ENCODE data around the gene SAPCD2.

The SAPCD2 gene

DNA sequence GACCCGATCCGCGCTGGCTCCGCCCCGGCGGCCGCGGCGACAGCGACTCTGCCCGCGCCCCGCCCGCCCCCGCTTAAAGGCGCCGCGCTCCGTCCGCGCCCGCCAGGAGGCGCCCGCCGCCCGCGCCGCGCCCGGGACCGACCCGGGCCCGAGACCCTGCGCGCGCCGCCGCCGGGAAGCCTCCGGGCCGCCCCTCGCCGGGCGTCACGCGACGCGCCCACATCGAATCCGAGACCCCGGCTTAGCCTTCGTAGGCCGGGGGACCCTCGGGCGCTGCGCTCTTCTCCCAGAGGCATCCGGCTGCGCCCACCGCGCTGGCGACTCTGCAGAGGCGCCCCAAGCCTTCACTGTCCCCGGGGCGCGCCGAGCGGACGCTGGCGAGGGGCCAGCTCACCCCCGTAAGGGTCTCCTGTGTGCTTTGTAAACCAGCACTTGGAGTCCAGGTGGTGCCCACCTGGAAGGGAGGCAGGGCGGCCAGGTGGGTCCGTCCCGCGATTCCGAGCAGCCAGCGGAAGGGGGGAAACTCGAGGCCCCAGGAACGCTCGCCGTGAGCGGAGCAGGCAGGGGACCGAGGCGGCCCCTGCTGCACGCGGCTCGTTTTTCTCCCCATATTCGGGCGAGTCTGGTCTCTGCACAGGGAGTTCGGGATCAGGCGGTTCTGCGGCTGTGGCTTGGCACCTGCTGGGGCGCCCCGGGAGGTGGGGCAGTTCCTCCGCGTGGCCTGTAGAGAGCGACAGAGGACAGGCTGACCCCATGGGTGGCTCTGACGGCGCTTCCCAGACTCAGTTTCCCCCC is 41.9 kb downstream of the SAPCD2 start:
- DNase-seq = peak; percentile 83

- no peak for DNase-seq
Measured at GRCh38 chr9:137027369-137028262, 42.7 kb downstream of the SAPCD2 start, which contains the start of gene ABCA2. Gene ABCA2 (minus strand): TSS chr9:137028237. CDS start chr9:137028140, 97 bp downstream.

GRCh38 chr9:137026828-137027227 is 43.5 kb downstream of the SAPCD2 start:
- DNase-seq = no peak

DNA sequence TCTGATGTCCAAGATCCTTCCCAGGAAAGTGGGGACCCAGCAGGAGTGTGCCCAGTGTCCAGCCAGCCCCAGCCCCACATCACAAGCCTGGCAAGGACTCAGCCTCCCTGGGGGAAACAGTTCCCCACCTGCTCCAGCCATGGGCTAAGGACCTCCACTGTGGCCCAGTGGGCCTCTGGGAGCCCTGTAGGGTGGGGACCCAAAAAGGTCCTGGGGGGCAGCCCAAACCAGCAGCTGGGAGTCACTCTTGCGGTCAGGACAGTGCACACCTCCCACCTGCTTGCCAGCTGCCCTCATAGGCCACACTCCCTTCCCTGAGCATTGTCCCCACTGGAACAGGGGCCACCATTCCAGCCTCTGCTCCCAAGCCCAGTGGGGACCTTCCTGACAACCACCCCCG is 44.0 kb downstream of the SAPCD2 start:
- no peak for DNase-seq

DNA sequence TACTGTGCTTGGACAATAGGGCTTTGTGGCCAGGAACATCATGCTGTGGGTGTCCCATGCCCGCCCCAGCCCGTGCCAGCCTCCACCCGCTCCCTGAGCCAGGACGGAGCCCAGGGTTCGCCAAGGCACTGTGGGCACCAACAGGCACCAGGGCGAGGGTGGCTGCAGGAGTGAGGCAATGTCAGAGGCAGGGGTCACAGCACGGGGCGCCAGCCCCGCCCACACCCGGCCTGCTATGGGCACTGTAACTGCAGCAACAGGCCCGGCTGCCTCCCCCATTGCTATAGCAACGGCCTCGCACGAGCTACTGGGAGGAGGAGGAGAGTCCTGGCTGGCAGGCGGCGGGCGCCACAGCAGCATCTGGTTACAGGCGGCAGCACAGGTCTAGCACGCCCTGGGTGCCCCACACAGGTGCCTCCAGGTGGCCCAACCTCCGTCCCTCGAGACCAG is 44.8 kb downstream of the SAPCD2 start:
- no peak for DNase-seq

- no peak for DNase-seq
Measured at GRCh38 chr9:137023583-137023991, 46.8 kb downstream of the SAPCD2 start.

DNA sequence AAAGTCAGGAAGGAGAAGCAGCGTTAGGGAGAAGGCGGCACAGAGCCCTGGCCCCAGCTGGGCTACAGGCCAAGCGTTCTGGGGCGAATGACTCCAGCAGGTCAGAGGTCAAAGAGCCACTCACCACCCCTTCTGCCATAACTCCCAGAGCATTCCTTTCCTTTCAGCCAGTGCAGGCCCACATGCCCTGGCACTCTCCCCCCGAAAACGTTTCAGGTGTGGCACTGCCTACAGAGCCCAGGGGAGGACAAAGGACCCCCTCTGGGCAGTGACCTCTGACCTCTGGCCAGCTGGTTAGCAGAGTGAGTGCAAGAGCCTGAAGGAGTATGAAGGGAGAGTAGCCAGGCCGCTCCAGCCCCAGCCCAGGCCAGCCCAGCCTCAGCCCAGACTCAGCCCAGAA is 47.2 kb downstream of the SAPCD2 start:
- DNase-seq = no peak

DNA sequence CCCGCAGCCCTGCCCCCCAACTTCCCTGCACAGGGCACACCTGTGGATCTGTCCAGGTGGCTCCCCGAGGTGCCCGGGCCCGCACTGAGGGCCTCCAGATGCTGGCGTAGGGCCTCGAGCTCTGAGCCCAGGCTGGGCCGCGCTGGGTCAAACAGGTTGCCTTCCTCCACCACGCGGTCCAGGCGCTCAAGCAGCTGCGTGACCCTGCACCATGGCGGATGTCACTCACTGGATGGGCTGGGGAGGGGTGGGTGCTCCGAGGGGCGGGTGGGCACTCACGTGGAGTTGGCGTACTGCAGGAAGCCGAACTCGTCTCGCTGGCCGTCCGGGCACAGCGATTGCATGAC is 47.7 kb downstream of the SAPCD2 start:
- no peak for DNase-seq

DNA sequence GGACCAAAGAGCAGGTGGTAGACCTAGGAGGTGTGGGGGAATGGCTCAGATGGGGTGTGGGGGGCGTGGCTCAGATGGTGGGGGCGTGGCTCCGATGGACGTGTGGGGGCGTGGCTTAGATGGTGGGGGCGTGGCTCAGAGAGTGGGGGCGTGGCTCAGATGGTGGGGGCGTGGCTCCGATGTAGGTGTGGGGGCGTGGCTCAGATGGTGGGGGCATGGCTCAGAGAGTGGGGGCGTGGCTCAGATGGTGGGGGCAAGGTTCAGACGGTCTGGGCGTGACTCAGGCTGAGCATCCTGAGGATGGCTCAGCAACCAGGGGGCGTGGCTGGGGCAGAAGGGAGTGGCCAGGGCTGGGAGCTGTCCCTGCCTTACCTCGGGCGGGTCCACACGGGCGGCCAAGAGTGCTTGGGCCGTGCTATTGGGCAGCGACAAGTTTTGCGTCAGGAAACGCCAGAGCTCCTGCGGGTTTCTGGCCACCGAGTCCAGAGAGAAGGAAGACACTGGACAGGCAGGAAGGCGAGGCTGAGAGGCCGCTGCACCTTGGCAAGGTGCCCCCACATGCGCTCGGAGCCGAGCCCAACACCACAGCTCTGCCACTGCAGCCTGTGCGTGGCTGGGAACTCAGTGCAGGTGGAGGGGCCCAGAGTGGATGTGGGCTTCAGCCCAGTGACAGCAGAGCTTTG is 48.2 kb downstream of the SAPCD2 start:
- no peak for DNase-seq

DNA sequence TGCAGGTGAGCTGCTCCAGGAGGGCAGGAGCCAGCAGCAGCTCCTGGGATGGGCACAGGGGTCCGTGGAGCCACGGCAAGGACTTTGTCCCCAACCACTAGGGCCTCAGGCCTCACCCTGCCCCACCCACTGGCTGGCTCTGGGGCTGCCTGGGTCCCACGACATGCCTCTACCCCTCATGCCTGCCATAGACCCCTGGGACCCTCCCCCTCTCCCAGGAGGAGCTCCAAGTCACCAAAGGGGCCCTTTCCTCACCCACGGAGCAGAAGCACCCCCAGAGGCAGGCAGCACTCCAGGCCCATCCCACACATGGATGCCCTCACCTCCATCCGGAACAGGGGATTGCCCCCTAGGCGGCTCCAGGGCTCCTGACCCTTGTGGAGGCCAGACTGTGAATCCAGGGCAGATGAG is 48.8 kb downstream of the SAPCD2 start:
- DNase-seq = no peak

DNA sequence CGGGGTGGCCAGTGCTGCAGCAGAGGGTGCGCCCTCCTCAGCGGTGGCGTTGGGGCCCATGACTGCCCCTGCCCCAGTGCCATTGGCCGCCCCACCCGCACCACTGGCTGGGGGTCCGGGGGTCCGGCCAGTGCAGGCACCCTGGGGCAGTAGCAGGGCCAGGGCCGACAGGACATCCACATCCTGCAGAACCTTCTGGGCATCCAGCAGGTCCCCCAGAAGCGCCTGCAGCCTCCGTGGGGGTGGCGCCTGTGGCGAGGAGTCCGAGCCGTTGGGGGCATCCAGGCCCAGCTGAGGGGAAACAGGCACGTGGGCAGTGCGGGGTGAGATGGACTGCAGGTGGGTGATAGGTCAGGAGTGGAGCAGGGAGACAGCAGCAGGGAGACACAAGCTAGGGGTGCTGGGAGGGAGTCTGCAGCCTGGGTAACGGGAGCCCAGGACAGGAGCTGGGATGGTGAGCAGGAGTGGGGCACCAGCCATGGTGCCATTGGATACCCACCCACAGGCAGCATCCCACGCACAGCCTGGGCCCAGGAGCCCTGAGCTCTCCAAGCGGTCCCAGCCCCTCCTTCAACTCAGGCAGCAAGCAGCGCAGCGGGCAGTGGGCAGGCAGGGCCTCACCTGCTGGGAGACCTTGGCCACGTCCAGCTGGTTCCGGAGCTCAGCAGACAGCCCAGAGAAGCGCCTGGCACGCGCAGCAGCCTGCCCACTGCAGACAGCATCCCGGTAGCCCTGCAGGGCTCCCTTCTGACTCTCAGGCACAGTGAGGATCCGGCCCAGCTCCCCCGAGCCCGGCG is 49.4 kb downstream of the SAPCD2 start:
- DNase-seq = no peak

DNA sequence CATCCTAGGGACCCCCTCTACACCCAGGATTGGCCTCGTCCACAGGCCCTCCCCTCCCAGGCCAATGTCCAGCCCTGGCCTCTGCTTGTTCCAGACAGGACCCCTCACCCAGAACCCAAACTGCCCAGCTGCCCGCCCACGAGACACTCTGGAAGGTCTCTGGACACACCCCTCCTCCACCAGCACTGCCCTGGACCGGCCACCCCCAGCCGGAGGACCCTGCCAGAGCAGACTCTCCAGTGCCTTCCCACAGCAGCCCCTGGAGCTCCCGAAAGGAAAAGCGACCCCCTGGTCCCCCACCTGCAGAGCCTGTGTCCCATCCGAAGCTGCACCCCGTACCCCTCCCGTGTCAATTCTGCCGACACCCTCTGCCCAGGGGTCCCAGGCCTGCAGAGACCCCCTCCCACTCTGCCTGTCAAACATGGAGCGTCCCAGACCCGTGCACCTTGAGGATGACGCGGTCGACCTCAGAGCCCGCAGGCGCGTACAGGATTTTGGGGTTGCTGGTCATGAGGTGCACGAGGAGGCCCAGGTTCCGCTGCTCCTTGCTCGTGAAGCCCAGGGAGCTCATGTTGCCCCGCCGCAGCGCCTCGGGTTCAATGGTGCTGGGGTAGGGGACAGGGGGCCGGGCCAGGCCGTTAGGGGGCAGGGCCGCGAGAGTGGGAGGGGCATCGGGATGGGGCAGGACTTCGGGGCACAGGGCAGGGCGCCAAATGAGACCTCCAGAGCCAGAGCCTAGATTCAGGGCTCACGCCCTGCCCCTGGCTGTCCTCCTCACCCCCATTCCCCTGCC is 50.3 kb downstream of the SAPCD2 start:
- no peak for DNase-seq

- no peak for DNase-seq
Measured at GRCh38 chr9:137018761-137019559, 51.4 kb downstream of the SAPCD2 start.

DNA sequence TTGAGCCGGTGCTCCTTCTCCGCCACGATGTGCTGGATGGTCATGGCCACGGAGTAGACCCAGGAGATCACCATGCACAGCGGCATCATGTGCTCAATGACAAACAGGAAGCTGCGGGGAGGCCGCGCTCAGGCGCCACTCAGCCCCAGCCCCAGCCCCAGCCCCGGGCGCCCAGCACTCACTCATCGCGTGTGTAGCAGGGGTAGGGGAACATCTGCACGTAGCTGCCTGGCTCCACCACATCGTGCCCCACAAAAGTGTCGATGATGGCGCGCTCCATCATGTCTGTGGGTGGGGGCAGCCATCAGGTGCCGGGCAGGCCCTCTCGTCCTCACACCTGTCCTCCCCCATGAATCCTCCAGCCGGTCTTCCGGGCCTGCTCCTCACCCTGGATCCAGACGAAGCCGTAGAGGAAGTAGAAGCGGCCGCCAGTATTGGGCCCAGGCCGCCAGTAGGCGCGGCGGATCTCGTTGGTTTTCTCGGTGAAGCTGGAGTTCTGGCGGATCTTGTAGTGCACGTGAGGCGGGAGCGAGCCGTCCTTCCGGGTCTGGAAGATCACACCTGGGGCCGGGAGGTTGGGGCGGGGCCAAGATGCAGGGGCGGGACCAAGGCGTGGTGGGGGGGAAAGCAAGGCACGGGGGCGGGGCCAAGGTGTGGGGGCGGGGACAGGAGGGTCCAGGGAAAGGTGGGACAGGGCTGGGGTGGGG is 52.4 kb downstream of the SAPCD2 start:
- DNase-seq = no peak

GRCh38 chr9:137017071-137017470 is 53.3 kb downstream of the SAPCD2 start:
- no peak for DNase-seq

- no peak for DNase-seq
Measured at GRCh38 chr9:137016436-137016835, 53.9 kb downstream of the SAPCD2 start.

DNA sequence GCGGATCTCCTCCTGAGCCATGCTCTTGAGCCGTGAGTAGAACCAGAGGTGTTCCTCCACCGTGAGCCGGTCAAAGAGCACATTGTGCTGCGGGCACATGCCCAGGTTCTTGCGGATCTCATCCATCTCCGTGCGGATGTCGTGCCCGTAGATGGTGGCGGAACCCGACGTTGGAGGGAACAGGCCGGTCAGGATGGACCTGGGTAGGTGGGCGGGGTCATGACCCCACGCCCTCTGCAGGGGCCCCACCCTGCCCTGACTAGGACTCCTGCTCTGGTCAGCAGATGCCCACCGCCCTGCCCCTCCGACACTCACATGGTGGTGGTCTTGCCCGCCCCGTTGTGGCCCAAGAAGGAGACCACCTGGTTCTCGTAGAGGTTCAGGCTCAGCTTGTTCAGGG is 54.4 kb downstream of the SAPCD2 start:
- DNase-seq = no peak

DNA sequence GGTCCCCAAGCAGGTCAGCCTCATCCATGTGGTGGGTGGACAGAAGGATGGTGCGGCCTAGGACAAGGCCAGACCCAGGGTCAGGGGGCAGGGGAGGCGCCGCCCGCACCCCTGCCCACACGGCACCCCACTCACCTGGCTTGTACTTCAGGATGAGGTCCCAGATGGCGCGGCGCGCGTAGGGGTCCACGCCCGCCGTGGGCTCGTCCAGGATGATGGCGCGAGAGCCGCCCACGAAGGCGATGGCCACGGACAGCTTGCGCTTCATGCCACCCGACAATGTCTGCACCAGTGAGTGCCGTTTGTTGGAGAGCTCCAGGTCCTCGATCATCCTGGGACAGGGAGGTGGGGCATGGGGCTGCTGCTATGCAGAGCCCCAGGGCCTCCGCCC is 54.8 kb downstream of the SAPCD2 start:
- no peak for DNase-seq

GRCh38 chr9:137014776-137015539 is 55.4 kb downstream of the SAPCD2 start:
- DNase-seq = no peak
